OCI-LY7 (cell line): ENCODE measurements around the gene PPP1R26. TPM values are rescaled to one million over a fixed set of nuclear protein-coding genes. Genes with fewer than 3 reads are reported as not detected.

Source experiments
- BruUV-seq: library from RNA; stranded (reverse); fragments of 400-500 nt; replicated peaks from 2 replicates; lab custom pipeline; 2021; lab: Mats Ljungman, UMichigan
- CTCF ChIA-PET: fragments of 300-600 bp; sonication (Branson Sonifier 250); formaldehyde crosslinking; loops from one replicate; lab custom pipeline; 2022; ENCODE audit warnings: antibody characterized with exemption; ENCODE audit not compliant: unreplicated experiment; lab: Charles Lee
- POLR2A ChIA-PET: fragments of 300-600 bp; sonication (Branson Sonifier 250); formaldehyde crosslinking; loops from one replicate; lab custom pipeline; 2022; ENCODE audit warnings: antibody characterized with exemption; lab: Charles Lee
- DNase-seq: peaks from one replicate; pipeline ENCODE4 v3.0.0-alpha.2; 2015; ENCODE audit warnings: low spot score
- H2AFZ ChIP-seq: fragments of 200-600 bp; sonication (generic), shearing (Covaris generic); 2 replicates; pipeline ENCODE4 v1.6.1; 2014; ENCODE audit warnings: mild to moderate bottlenecking, antibody characterized with exemption, low read length, moderate library complexity
- H3K27ac ChIP-seq: fragments of 200-600 bp; sonication (generic); 2 replicates; pipeline ENCODE4 v1.5.1; 2014; ENCODE audit warnings: mixed run types, low read depth, mild to moderate bottlenecking, moderate library complexity, low read length, inconsistent platforms; ENCODE audit not compliant: poor library complexity, severe bottlenecking
- H3K36me3 ChIP-seq: fragments of 200-600 bp; sonication (generic); 2 replicates; pipeline ENCODE4 v1.6.1; 2014; ENCODE audit warnings: mild to moderate bottlenecking, antibody characterized with exemption, low read length, moderate library complexity, mixed read lengths; ENCODE audit not compliant: insufficient read depth
- H3K4me1 ChIP-seq: fragments of 200-600 bp; sonication (generic); 2 replicates; pipeline ENCODE4 v1.5.1; 2014; ENCODE audit warnings: mild to moderate bottlenecking, low read length; ENCODE audit not compliant: insufficient read depth, poor library complexity, severe bottlenecking
- H3K4me2 ChIP-seq: fragments of 200-600 bp; sonication (generic); 2 replicates; pipeline ENCODE4 v1.6.1; 2014; ENCODE audit warnings: mild to moderate bottlenecking, low read length
- H3K4me3 ChIP-seq: fragments of 200-600 bp; sonication (generic); 2 replicates; pipeline ENCODE4 v1.5.1; 2014; ENCODE audit warnings: mild to moderate bottlenecking, low read depth, low read length; ENCODE audit not compliant: poor library complexity, severe bottlenecking
- H3K79me2 ChIP-seq: fragments of 200-600 bp; sonication (generic); 2 replicates; pipeline ENCODE4 v1.6.1; 2016; ENCODE audit warnings: low read depth, mild to moderate bottlenecking, low read length, moderate library complexity, mixed read lengths; ENCODE audit not compliant: insufficient read depth
- H3K9me2 ChIP-seq: fragments of 200-600 bp; sonication (generic); 2 replicates; pipeline ENCODE4 v1.6.1; 2016; ENCODE audit warnings: mild to moderate bottlenecking, low read length, mixed read lengths; ENCODE audit not compliant: insufficient read depth
- H3K9me3 ChIP-seq: fragments of 200-600 bp; sonication (generic); 2 replicates; pipeline ENCODE4 v1.6.1; 2014; ENCODE audit warnings: mild to moderate bottlenecking, mixed run types, low read length, mixed read lengths
- H4K20me1 ChIP-seq: fragments of 200-600 bp; sonication (generic); 2 replicates; pipeline ENCODE4 v1.6.1; 2014; ENCODE audit warnings: mild to moderate bottlenecking, antibody characterized with exemption, low read length, moderate library complexity, mixed read lengths; ENCODE audit not compliant: insufficient read depth
- CTCF ChIP-seq: fragments of 200-600 bp; sonication (generic); conservative IDR thresholded peaks from 2 replicates; pipeline ENCODE4 v1.5.1; 2014; ENCODE audit warnings: mild to moderate bottlenecking, antibody characterized with exemption, low read length, moderate library complexity, mixed read lengths
- EZH2phosphoT487 ChIP-seq: fragments of 200-600 bp; sonication (generic); IDR thresholded peaks from 2 replicates; pipeline ENCODE4 v1.6.1; 2018; ENCODE audit warnings: low read depth, borderline replicate concordance, mild to moderate bottlenecking, mixed run types, antibody characterized with exemption, low read length, moderate library complexity, mixed read lengths
- intact Hi-C: fragments of 100-400 bp; cut with micrococcal nuclease; formaldehyde crosslinking; loops from one replicate; pipeline ENCODE4 v1.10.0; 2022; ENCODE audit not compliant: unreplicated experiment
- total RNA-seq, 2 experiments: library from RNA; depleted of rRNA in 1 of 2; stranded (reverse); fragments of >200 nt in 1 of 2; shearing (Covaris generic) in 1 of 2; gene quantifications; 2 replicates each; pipeline ENCODE4 v1.2.3, GENCODE V29; 2014 to 2022

PPP1R26 gene
- total RNA-seq, 2 experiments from 2014 or later = 0.21 to 1.5 TPM

- no TSS peak for BruUV-seq
Observed at GRCh38 chr9:135478191-135478590, 1.4 kb upstream of the PPP1R26 start.

GRCh38 chr9:135478829-135479468, 633 bp upstream of the PPP1R26 start:
- ChIA-PET CTCF (no interaction called here), POLR2A (interaction anchor here (0.7 kb wide), 1 partner anchor 102 kb away, joined by 3 read pairs; no protein-coding TSS in a partner anchor)
- H2AFZ ChIP-seq = no peak overlapping the region
- H3K4me2 ChIP-seq = no peak overlapping the region
- no peaks in the 10 kb centered on the region for H3K9me2 ChIP-seq
- no peaks in the 10 kb centered on the region for H3K4me1 ChIP-seq
- H3K4me3 ChIP-seq = peak overlapping the region; percentile 26
- intact Hi-C loops = no loop called here
- no peaks in the 10 kb centered on the region for H3K79me2 ChIP-seq
- no peak for TF ChIP-seq EZH2phosphoT487
- no peak for TF ChIP-seq CTCF
- no peaks in the 10 kb centered on the region for H3K9me3 ChIP-seq
- no TSS peak for BruUV-seq
- H3K36me3 ChIP-seq = no peaks in the 10 kb centered on the region
- no peaks in the 10 kb centered on the region for H4K20me1 ChIP-seq
- DNase-seq = no peak
- H3K27ac ChIP-seq = no peak overlapping the region

More at GRCh38 chr9:135478191-135478590, 1.4 kb upstream of the PPP1R26 start:
- CTCF ChIA-PET = no interaction called here
- H3K79me2 ChIP-seq = no peaks in the 10 kb centered on the region
- DNase-seq = no peak
- H3K4me1 ChIP-seq = no peaks in the 10 kb centered on the region
- no peaks in the 10 kb centered on the region for H3K36me3 ChIP-seq
- H4K20me1 ChIP-seq = no peaks in the 10 kb centered on the region
- TF ChIP-seq CTCF (no peak), EZH2phosphoT487 (no peak)
- H3K27ac ChIP-seq = no peak overlapping the region
- no peak overlapping the region for H3K4me2 ChIP-seq
- intact Hi-C loops = no loop called here
- H3K9me2 ChIP-seq = no peaks in the 10 kb centered on the region
- no peaks in the 10 kb centered on the region for H3K9me3 ChIP-seq
- no peak overlapping the region for H2AFZ ChIP-seq
- POLR2A ChIA-PET = interaction anchor here (0.7 kb wide), 1 partner anchor 103 kb away, joined by 3 read pairs; no protein-coding TSS in a partner anchor
- no peak overlapping the region for H3K4me3 ChIP-seq
